MM.1S (cell line): ENCODE measurements around the gene ALDH9A1.

Source experiments
- CTCF ChIP-seq: fragments of 300-600 bp; sonication (generic); IDR thresholded peaks from 2 replicates; pipeline ENCODE4 v1.5.1; 2016; ENCODE audit warnings: antibody characterized with exemption, low read length, mixed read lengths
- EZH2 ChIP-seq: fragments of 300-600 bp; sonication (generic); optimal IDR thresholded peaks from 2 replicates; pipeline ENCODE3; 2017; ENCODE audit warnings: low read depth, mild to moderate bottlenecking, antibody characterized with exemption, low read length, mixed read lengths

DNA sequence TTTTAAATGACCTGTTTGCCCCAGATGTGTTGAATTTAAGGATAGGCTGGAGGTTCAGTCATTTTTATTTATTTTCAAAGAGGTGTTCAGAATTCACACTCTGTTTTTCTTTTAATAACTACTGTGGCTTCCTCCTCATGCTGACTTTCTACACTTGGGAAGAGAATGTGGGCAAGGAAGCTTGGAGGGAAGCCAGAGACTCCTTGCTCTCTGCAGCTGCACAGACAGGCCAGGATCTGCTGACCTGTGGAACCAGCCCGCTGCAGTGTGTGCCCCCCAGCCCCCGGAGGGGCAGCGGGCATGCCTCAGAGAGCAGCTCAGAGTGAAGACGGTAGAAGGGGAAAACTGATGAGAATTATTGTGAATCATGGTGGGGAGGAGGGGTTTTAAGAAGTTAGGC lies 50.4 kb downstream of the ALDH9A1 start:
- no peak for TF ChIP-seq CTCF
- no peak for TF ChIP-seq EZH2
